SU-DHL-6 (cell line): Measurements from ENCODE around the gene MARCHF3.

ENCODE experiments used
- H2AFZ ChIP-seq: fragments of 200-600 bp; sonication (generic); 2 replicates; pipeline ENCODE4 v1.6.1; 2014; ENCODE audit warnings: low read depth, mild to moderate bottlenecking, moderate library complexity, mixed read lengths, antibody characterized with exemption, low read length; ENCODE audit not compliant: severe bottlenecking
- H3F3A ChIP-seq: fragments of 200-600 bp; shearing (Covaris generic); 2 replicates; pipeline ENCODE4 v1.6.0; 2016; ENCODE audit warnings: antibody characterized with exemption, mild to moderate bottlenecking; ENCODE audit not compliant: insufficient read depth
- H3K27ac ChIP-seq: fragments of 200-600 bp; sonication (generic); 2 replicates; pipeline ENCODE4 v1.5.1; 2016; ENCODE audit warnings: low read depth, mild to moderate bottlenecking, low read length, moderate library complexity, mixed read lengths
- H3K27me3 ChIP-seq: fragments of 200-600 bp; sonication (generic), shearing (Covaris generic); 2 replicates; pipeline ENCODE4 v1.6.0; 2014; ENCODE audit warnings: mild to moderate bottlenecking, low read length
- H3K36me3 ChIP-seq: fragments of 200-600 bp; sonication (generic); 2 replicates; pipeline ENCODE4 v1.6.1; 2014; ENCODE audit warnings: mild to moderate bottlenecking, low read length, mixed read lengths
- H3K4me2 ChIP-seq: fragments of 300-600, 200-600 bp; shearing (Covaris generic), sonication (generic); 2 replicates; pipeline ENCODE4 v1.6.0; 2014; ENCODE audit warnings: low read length, low read depth, mild to moderate bottlenecking; ENCODE audit not compliant: poor library complexity, severe bottlenecking
- H3K4me3 ChIP-seq: fragments of 200-600 bp; sonication (generic); 2 replicates; pipeline ENCODE4 v1.5.1; 2014; ENCODE audit warnings: antibody characterized with exemption, low read length, mild to moderate bottlenecking, mixed read lengths; ENCODE audit not compliant: insufficient read depth, poor library complexity, severe bottlenecking
- H3K79me2 ChIP-seq: fragments of 200-600 bp; sonication (generic); 2 replicates; pipeline ENCODE4 v1.6.1; 2014; ENCODE audit warnings: mild to moderate bottlenecking, low read length, moderate library complexity; ENCODE audit not compliant: insufficient read depth
- H3K9ac ChIP-seq: fragments of 200-600 bp; sonication (generic); 2 replicates; pipeline ENCODE4 v1.7.0; 2014; ENCODE audit warnings: mild to moderate bottlenecking, low read length
- H3K9me2 ChIP-seq: fragments of 200-600 bp; sonication (generic); replicated peaks from 2 replicates; pipeline ENCODE4 v1.6.1; 2014; ENCODE audit warnings: low read length; ENCODE audit not compliant: insufficient read depth
- H3K9me3 ChIP-seq: fragments of 200-600 bp; sonication (generic); 2 replicates; pipeline ENCODE4 v1.6.1; 2014; ENCODE audit warnings: low read length, mixed read lengths; ENCODE audit not compliant: insufficient read depth
- H4K20me1 ChIP-seq: fragments of 200-600 bp; sonication (generic); 2 replicates; pipeline ENCODE4 v1.6.1; 2014; ENCODE audit warnings: low read depth, mild to moderate bottlenecking, antibody characterized with exemption, low read length, moderate library complexity, mixed read lengths
- EZH2phosphoT487 ChIP-seq: fragments of 200-600 bp; sonication (generic), shearing (Covaris generic); conservative IDR thresholded peaks from 2 replicates; pipeline ENCODE4 v1.6.1; 2018; ENCODE audit warnings: mild to moderate bottlenecking, antibody characterized with exemption, low read length, moderate library complexity, mixed read lengths
- TF ChIP-seq, protein P1 (sequence below): fragments of 200-600 bp; sonication (generic); IDR thresholded peaks from one replicate; pipeline ENCODE4 v1.5.1; 2017; ENCODE audit warnings: antibody characterized with exemption, mild to moderate bottlenecking, low read length, moderate library complexity; ENCODE audit not compliant: insufficient read depth, poor library complexity, severe bottlenecking

MARCHF3 gene

DNA sequence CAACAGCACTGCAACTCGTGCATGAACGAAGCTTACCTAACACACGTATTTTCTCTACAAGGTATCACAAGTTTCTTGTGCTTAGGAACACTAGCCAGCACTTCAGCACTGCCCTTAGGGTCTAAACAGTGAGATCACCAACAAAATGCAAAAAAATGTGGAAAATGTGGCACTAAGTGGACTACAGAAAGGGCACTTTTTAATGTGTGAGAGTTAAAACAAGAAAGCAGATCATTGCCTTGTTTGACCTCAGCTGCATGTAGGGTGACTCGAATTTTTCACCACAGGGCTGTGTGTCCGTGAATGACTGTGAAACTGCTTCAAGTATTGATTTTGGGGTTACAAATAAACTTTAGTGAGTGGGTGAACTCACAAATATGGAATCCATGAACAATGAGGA is 90.5 kb downstream of the MARCHF3 start:
- H3K27me3 ChIP-seq = no peaks in the 10 kb centered on the region
- no peak overlapping the region for H3K9ac ChIP-seq
- H2AFZ ChIP-seq = no peak overlapping the region
- H4K20me1 ChIP-seq = no peaks in the 10 kb centered on the region
- H3F3A ChIP-seq = no peaks in the 10 kb centered on the region
- H3K9me3 ChIP-seq = no peaks in the 10 kb centered on the region
- no peak overlapping the region for H3K27ac ChIP-seq
- H3K4me2 ChIP-seq = no peak overlapping the region
- no peaks in the 10 kb centered on the region for H3K36me3 ChIP-seq
- H3K4me3 ChIP-seq = no peak overlapping the region
- H3K9me2 ChIP-seq = no peaks in the 10 kb centered on the region
- no peaks in the 10 kb centered on the region for H3K79me2 ChIP-seq
- TF ChIP-seq, protein P1, sequence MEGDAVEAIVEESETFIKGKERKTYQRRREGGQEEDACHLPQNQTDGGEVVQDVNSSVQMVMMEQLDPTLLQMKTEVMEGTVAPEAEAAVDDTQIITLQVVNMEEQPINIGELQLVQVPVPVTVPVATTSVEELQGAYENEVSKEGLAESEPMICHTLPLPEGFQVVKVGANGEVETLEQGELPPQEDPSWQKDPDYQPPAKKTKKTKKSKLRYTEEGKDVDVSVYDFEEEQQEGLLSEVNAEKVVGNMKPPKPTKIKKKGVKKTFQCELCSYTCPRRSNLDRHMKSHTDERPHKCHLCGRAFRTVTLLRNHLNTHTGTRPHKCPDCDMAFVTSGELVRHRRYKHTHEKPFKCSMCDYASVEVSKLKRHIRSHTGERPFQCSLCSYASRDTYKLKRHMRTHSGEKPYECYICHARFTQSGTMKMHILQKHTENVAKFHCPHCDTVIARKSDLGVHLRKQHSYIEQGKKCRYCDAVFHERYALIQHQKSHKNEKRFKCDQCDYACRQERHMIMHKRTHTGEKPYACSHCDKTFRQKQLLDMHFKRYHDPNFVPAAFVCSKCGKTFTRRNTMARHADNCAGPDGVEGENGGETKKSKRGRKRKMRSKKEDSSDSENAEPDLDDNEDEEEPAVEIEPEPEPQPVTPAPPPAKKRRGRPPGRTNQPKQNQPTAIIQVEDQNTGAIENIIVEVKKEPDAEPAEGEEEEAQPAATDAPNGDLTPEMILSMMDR = no peak
- no peak for TF ChIP-seq EZH2phosphoT487

DNA sequence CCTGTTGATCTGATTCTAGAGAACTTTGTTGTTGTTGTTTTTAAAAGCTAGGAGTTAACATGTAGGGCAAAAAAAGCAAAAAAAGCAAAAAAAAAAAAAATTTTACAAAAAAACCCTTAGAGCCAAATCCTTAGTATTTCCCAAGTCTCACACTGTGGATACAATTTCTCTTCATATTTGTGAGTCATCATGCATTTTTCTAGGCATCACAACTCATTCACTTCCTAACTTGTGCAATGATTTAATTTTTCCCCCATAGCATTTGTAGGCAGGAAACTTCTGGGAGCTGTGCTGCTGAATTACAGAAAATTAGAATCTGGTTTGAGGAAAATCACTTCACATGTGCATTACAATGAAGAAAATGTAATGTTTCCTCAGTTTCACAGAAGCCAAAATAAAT is 91.9 kb downstream of the MARCHF3 start:
- no peaks in the 10 kb centered on the region for H3K9me2 ChIP-seq
- no peaks in the 10 kb centered on the region for H4K20me1 ChIP-seq
- no peaks in the 10 kb centered on the region for H3K36me3 ChIP-seq
- no peaks in the 10 kb centered on the region for H3K79me2 ChIP-seq
- H3F3A ChIP-seq = no peaks in the 10 kb centered on the region
- no peak overlapping the region for H2AFZ ChIP-seq
- no peaks in the 10 kb centered on the region for H3K9me3 ChIP-seq
- no peak overlapping the region for H3K27ac ChIP-seq
- no peak for TF ChIP-seq EZH2phosphoT487
- TF ChIP-seq, protein P1 = no peak
- H3K27me3 ChIP-seq = no peaks in the 10 kb centered on the region
- H3K4me2 ChIP-seq = no peak overlapping the region
- no peak overlapping the region for H3K9ac ChIP-seq
- no peak overlapping the region for H3K4me3 ChIP-seq

DNA sequence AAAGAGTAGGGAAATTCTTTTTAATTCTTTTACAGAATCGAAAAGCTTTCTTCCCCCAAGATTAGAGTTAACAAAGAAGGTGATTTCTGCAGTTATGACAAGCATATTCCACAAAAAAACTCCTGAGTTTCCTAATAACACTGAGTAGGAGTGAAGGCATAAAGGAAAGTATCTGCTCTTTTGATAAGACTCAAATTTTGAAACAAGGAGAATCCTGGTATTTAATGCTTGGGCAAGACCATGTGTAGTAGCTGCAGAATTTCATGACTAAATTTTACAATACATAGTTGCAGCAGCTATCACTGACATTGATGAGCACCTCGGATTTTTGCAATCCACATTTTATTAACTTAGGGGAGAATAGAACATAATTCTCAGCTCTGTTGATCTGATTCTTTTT is 92.6 kb downstream of the MARCHF3 start:
- Histone ChIP-seq H3K9me2 (no peaks in the 10 kb centered on the region), H3K4me3 (no peak overlapping the region), H3K4me2 (no peak overlapping the region), H3K27me3 (no peaks in the 10 kb centered on the region), H3K9ac (no peak overlapping the region), H2AFZ (no peak overlapping the region), H3K27ac (no peak overlapping the region), H3K9me3 (no peaks in the 10 kb centered on the region), H4K20me1 (no peaks in the 10 kb centered on the region), H3K36me3 (no peaks in the 10 kb centered on the region), H3K79me2 (no peaks in the 10 kb centered on the region), H3F3A (no peaks in the 10 kb centered on the region)
- TF ChIP-seq, protein P1 = no peak
- no peak for TF ChIP-seq EZH2phosphoT487
